Measurements from ENCODE around the gene THAP4. TPM values are rescaled to one million over a fixed set of nuclear protein-coding genes. Genes with fewer than 3 reads are reported as not detected.

THAP4 gene
- total RNA-seq, 1 donor from 2014 or later: 46.1 TPM

DNA sequence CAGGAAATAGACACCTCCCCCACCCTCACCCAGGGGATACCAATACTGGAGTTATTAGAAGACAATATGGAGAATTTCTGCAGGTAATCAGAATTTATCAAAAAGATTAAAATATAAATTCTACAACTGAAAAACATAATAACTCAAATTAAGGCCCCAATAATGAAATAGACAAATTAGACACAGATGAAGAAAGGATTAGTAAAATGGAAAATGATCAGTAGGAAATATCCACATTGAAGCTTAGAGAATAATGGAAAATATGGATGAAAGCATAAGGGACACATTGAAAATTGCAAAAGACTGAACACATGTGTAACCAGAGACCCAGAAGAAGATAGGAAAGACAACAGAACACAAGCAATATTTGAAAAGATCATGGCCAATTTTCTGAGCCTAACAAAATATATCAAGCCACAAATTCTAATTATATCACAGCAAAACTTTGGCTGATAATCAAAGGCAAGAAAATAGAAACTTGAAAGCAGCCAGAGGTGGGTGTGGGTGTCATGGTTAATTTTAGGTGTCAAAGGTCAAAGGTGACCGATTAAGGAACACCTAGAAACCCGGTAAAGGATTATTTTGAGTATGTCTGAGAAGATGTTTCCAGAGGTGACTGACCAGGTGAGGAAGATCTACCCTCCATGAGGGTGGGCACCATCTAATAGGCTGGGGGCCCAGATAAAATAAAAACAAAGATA is 50.2 kb downstream of the THAP4 start:
- DNase-seq (no peak), ATAC-seq (no peak)
- Histone ChIP-seq H3K27ac (no peak overlapping the region), H3K4me1 (no peaks in the 10 kb centered on the region), H3K9me3 (peaks cover 10% of the 10 kb centered on the region), H3K4me3 (no peak overlapping the region), H3K36me3 (peaks cover 30% of the 10 kb centered on the region), H3K27me3 (no peaks in the 10 kb centered on the region)
- intact Hi-C loops (cut with DNase I): no loop called here
- TF ChIP-seq, protein P1, sequence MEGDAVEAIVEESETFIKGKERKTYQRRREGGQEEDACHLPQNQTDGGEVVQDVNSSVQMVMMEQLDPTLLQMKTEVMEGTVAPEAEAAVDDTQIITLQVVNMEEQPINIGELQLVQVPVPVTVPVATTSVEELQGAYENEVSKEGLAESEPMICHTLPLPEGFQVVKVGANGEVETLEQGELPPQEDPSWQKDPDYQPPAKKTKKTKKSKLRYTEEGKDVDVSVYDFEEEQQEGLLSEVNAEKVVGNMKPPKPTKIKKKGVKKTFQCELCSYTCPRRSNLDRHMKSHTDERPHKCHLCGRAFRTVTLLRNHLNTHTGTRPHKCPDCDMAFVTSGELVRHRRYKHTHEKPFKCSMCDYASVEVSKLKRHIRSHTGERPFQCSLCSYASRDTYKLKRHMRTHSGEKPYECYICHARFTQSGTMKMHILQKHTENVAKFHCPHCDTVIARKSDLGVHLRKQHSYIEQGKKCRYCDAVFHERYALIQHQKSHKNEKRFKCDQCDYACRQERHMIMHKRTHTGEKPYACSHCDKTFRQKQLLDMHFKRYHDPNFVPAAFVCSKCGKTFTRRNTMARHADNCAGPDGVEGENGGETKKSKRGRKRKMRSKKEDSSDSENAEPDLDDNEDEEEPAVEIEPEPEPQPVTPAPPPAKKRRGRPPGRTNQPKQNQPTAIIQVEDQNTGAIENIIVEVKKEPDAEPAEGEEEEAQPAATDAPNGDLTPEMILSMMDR (IDR thresholded peaks at IDR 0.05): no peak

DNA sequence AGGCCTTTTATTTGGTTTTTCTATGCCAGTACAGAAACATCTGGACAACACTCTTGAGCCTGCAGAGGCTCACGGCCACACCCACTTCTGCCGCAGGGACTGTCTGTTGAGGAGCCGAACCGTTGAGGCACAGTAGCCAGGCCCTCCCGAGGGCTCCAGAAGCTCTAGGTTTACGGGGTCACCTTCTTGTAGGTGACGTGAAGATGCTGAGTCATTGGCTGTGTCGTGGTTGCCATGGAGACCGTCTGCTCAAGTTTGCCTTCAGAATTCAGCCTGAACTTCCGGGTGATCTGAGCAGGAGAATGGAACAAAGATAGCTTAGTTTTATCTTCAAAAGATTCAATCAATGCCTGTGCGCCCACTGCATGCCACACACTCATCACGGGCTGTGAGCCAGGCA is 52.5 kb downstream of the THAP4 start:
- H3K9me3 ChIP-seq: peaks cover 10% of the 10 kb centered on the region
- DNase-seq (no peak), ATAC-seq (no peak)
- no peak overlapping the region for H3K27ac ChIP-seq
- TF ChIP-seq, protein P1 (IDR thresholded peaks at IDR 0.05): no peak
- no peak overlapping the region for H3K4me3 ChIP-seq
- no peaks in the 10 kb centered on the region for H3K27me3 ChIP-seq
- peaks cover 30% of the 10 kb centered on the region for H3K36me3 ChIP-seq
- H3K4me1 ChIP-seq: no peaks in the 10 kb centered on the region
- intact Hi-C loops (cut with DNase I): no loop called here

DNA sequence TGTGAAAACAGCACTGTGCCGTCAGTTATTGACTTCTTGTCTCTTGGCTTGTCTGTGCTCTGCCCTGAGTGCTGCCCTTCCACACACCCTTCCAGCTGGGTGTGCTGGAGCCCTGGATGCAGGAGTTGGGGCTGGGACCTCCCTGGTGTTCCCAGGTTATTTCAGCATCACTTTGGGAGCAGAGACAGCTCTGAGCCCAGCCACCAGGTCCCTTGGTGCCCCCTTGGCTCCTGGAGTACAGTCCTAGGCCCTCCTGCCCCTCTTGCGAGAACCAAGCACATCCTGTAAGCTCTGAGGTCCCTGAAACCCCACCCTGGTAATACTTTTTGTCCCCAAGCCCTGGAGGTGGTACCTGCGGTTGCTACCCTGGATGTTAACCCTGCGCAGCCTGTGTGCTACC is 54.2 kb downstream of the THAP4 start:
- TF ChIP-seq, protein P1 (IDR thresholded peaks at IDR 0.05): no peak
- Histone ChIP-seq H3K4me1 (no peaks in the 10 kb centered on the region), H3K9me3 (peaks cover 10% of the 10 kb centered on the region), H3K27me3 (no peaks in the 10 kb centered on the region), H3K4me3 (no peak overlapping the region), H3K27ac (no peak overlapping the region), H3K36me3 (peaks cover 30% of the 10 kb centered on the region)
- ATAC-seq (no peak), DNase-seq (no peak)
- intact Hi-C loops (cut with DNase I): no loop called here

DNA sequence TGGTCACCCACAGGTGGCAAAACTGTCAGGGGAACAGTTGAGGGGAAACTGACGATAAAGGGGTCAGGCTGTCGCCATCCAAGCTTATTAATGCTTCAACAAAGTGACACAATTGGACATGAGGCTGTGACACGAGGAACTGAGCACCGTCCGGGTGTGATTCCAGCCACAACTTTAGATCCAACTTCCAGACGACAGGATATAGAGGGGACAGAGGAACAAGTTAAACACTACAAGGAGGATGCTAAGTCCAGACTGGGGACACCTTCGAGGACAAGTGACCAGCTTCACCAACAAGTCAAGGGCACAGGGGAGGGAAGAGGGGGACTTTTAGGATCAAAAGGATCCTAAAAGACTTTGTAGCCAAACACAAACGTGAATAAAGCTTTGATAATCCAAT is 54.6 kb downstream of the THAP4 start:
- Histone ChIP-seq H3K27me3 (no peaks in the 10 kb centered on the region), H3K27ac (no peak overlapping the region), H3K36me3 (peaks cover 30% of the 10 kb centered on the region), H3K4me3 (no peak overlapping the region), H3K4me1 (no peaks in the 10 kb centered on the region), H3K9me3 (peaks cover 10% of the 10 kb centered on the region)
- TF ChIP-seq, protein P1 (IDR thresholded peaks at IDR 0.05): no peak
- ATAC-seq (no peak), DNase-seq (no peak)
- intact Hi-C loops (cut with DNase I): no loop called here

DNA sequence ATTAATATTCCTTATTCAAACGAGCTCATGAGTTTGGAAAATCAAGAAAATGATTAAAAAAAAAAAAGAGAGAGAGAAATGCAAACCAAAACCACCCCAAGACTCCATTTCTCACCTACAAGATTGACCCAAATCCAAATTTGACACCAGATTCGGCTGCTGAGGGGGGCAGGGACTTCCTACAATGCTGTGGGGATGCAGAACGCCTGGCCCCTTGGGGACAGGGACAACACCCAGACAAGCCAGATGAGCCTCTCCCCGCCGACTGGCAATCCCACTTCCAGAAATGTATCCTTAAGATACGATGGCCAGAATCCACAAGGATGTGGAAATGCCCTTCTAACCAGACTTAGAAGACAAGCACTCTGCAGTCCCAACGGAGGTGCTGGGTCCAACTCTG is 57.7 kb downstream of the THAP4 start:
- no peaks in the 10 kb centered on the region for H3K9me3 ChIP-seq
- TF ChIP-seq, protein P1 (IDR thresholded peaks at IDR 0.05): no peak
- no peak overlapping the region for H3K27ac ChIP-seq
- no peak overlapping the region for H3K4me3 ChIP-seq
- H3K27me3 ChIP-seq: no peaks in the 10 kb centered on the region
- intact Hi-C loops (cut with DNase I): no loop called here
- H3K36me3 ChIP-seq: peaks cover 25% of the 10 kb centered on the region
- H3K4me1 ChIP-seq: no peaks in the 10 kb centered on the region
- no peak for ATAC-seq
- DNase-seq: peak; percentile 34
